Mesenchymal stem cell (in vitro differentiated cells and primary cell): ENCODE measurements around the gene LCLAT1.

Experiments
- DNase-seq: peaks from one replicate; pipeline ENCODE4 v3.0.0-alpha.2; 2013
- H2AFZ ChIP-seq: one replicate; pipeline ENCODE4 v1.6.1; 2013; ENCODE audit warnings: low read depth, mild to moderate bottlenecking, control low read depth, inconsistent platforms, low read length, moderate library complexity
- H2AK5ac ChIP-seq: 2 replicates; pipeline ENCODE4 v1.6.1; 2013; ENCODE audit warnings: low read length, moderate library complexity, mild to moderate bottlenecking, inconsistent platforms; ENCODE audit not compliant: severe bottlenecking
- H2BK120ac ChIP-seq: one replicate; pipeline ENCODE4 v1.6.1; 2013; ENCODE audit warnings: low read depth, mild to moderate bottlenecking, inconsistent platforms, low read length, moderate library complexity
- H2BK12ac ChIP-seq, 2 experiments: one replicate each; pipeline ENCODE4 v1.6.1; 2013; ENCODE audit warnings: inconsistent platforms in 2 of 2, low read length in 2 of 2, mild to moderate bottlenecking in 2 of 2, moderate library complexity in 2 of 2, control low read depth in 1 of 2
- H2BK15ac ChIP-seq: one replicate; pipeline ENCODE4 v1.6.1; 2013; ENCODE audit warnings: mild to moderate bottlenecking, low read depth, inconsistent platforms; ENCODE audit not compliant: poor library complexity, severe bottlenecking
- H2BK5ac ChIP-seq: 2 replicates; pipeline ENCODE4 v1.6.1; 2013; ENCODE audit warnings: low read depth, mild to moderate bottlenecking, low read length, control low read depth, inconsistent platforms; ENCODE audit not compliant: poor library complexity, severe bottlenecking
- H3K14ac ChIP-seq, 2 experiments: one replicate each; pipeline ENCODE4 v1.6.1; 2013; ENCODE audit warnings: inconsistent platforms in 2 of 2, low read length in 2 of 2, control low read depth in 1 of 2, mild to moderate bottlenecking in 1 of 2, moderate library complexity in 1 of 2
- H3K18ac ChIP-seq, 2 experiments: one replicate each; pipeline ENCODE4 v1.6.1; 2013; ENCODE audit warnings: inconsistent platforms in 2 of 2, low read length in 2 of 2, control low read depth in 1 of 2, low read depth in 1 of 2, mild to moderate bottlenecking in 1 of 2
- H3K23ac ChIP-seq, 2 experiments: one replicate each; pipeline ENCODE4 v1.6.1; 2013; ENCODE audit warnings: inconsistent platforms in 2 of 2, low read length in 2 of 2, mild to moderate bottlenecking in 2 of 2, moderate library complexity in 2 of 2, control low read depth in 1 of 2
- H3K27ac ChIP-seq: 2 replicates; pipeline ENCODE4 v1.5.1; 2013; ENCODE audit warnings: mild to moderate bottlenecking, moderate library complexity, low read length, control low read depth, inconsistent platforms; ENCODE audit not compliant: poor library complexity, severe bottlenecking
- H3K27me3 ChIP-seq, 2 experiments: 2 replicates each; pipeline versions ENCODE4 v1.6.1 to v1.7.0; 2013; ENCODE audit warnings: low read length in 2 of 2, mild to moderate bottlenecking in 2 of 2, moderate library complexity in 2 of 2, control low read depth in 1 of 2, inconsistent platforms in 1 of 2; ENCODE audit not compliant: control insufficient read depth in 1 of 2, insufficient read depth in 1 of 2
- H3K36me3 ChIP-seq, 2 experiments: 2 replicates each; pipeline versions ENCODE4 v1.6.1 to v1.7.0; 2013; ENCODE audit warnings: low read length in 2 of 2, control low read depth in 1 of 2, inconsistent platforms in 1 of 2, low read depth in 1 of 2, mild to moderate bottlenecking in 1 of 2; ENCODE audit not compliant: insufficient read depth in 2 of 2, control insufficient read depth in 1 of 2
- H3K4ac ChIP-seq, 2 experiments: one replicate each; pipeline ENCODE4 v1.6.1; 2013; ENCODE audit warnings: inconsistent platforms in 2 of 2, low read length in 2 of 2, mild to moderate bottlenecking in 2 of 2, moderate library complexity in 2 of 2, control low read depth in 1 of 2, low read depth in 1 of 2
- H3K4me1 ChIP-seq: 2 replicates; pipeline ENCODE4 v1.6.1; 2013; ENCODE audit warnings: low read depth, low read length, control low read depth; ENCODE audit not compliant: control insufficient read depth, insufficient read depth
- H3K4me2 ChIP-seq: 2 replicates; pipeline ENCODE4 v1.6.1; 2013; ENCODE audit warnings: low read length, mild to moderate bottlenecking, inconsistent platforms; ENCODE audit not compliant: poor library complexity, severe bottlenecking
- H3K4me3 ChIP-seq, 2 experiments: 2 replicates each; pipeline versions ENCODE4 v1.5.1 to v1.7.0; 2013; ENCODE audit warnings: low read length in 2 of 2, mild to moderate bottlenecking in 2 of 2, control low read depth in 1 of 2, low read depth in 1 of 2; ENCODE audit not compliant: insufficient read depth in 1 of 2
- H3K79me1 ChIP-seq: replicated peaks from 2 replicates; pipeline ENCODE4 v1.6.1; 2013; ENCODE audit warnings: mild to moderate bottlenecking, control low read depth, low read length, inconsistent platforms; ENCODE audit not compliant: poor library complexity, severe bottlenecking
- H3K9ac ChIP-seq: 2 replicates; pipeline ENCODE4 v1.7.0; 2013; ENCODE audit warnings: mild to moderate bottlenecking, low read length, moderate library complexity
- H3K9me3 ChIP-seq: 2 replicates; pipeline ENCODE4 v1.7.0; 2013; ENCODE audit warnings: mild to moderate bottlenecking, low read length; ENCODE audit not compliant: control insufficient read depth
- H4K8ac ChIP-seq: one replicate; pipeline ENCODE4 v1.6.1; 2013; ENCODE audit warnings: inconsistent platforms, mild to moderate bottlenecking, low read length, moderate library complexity
- H4K91ac ChIP-seq: one replicate; pipeline ENCODE4 v1.6.1; 2013; ENCODE audit warnings: mild to moderate bottlenecking, low read length, inconsistent platforms
- WGBS: methylation state at CpG from one replicate; pipeline ENCODE4 v1.1.7; 2013; ENCODE audit warnings: mixed read lengths; 5-methylcytosine and 5-hydroxymethylcytosine counted together

Gene LCLAT1

DNA sequence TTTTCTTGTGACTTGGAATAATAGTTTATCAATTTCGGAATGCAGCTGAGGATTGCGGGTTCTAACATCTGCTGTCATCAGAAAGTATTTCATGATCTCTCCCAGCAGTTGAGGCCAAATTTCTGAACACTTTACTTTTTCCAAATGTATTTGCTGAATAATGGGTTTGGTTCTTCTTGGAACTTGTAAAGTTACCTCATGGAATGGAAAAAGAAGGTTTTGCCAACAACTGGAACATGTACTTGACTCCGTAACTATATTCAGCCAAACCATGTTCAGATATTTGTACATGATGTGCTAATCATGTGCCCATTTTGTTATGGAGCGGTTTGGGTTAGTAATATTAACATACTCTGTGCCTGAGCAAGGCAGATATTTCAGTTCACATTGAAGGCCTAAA lies 119.6 kb downstream of the LCLAT1 start:
- Histone ChIP-seq H3K27ac (no peak overlapping the region), H2BK12ac (no peak overlapping the region), H2BK120ac (no peak overlapping the region), H3K23ac (no peak overlapping the region), H2BK5ac (no peak overlapping the region), H4K91ac (no peak overlapping the region), H3K4me3 (peak overlapping the region in 1 of 2 experiments; percentile 59), H3K36me3 (peaks cover 0 to 2% of the 10 kb centered on the region in 2 experiments), H3K79me1 (peaks cover 2% of the 10 kb centered on the region), H3K18ac (no peak overlapping the region), H2AK5ac (no peak overlapping the region), H2BK15ac (no peak overlapping the region), H3K4me1 (no peaks in the 10 kb centered on the region), H3K4ac (no peak overlapping the region), H3K14ac (no peak overlapping the region), H3K27me3 (no peaks in the 10 kb centered on the region), H4K8ac (no peak overlapping the region), H2AFZ (no peak overlapping the region), H3K4me2 (no peak overlapping the region), H3K9me3 (no peaks in the 10 kb centered on the region), H3K9ac (peak overlapping the region; percentile 79)
- 100% methylated on average over 4 of the region's 4 CpGs for WGBS
- no peak for DNase-seq

DNA sequence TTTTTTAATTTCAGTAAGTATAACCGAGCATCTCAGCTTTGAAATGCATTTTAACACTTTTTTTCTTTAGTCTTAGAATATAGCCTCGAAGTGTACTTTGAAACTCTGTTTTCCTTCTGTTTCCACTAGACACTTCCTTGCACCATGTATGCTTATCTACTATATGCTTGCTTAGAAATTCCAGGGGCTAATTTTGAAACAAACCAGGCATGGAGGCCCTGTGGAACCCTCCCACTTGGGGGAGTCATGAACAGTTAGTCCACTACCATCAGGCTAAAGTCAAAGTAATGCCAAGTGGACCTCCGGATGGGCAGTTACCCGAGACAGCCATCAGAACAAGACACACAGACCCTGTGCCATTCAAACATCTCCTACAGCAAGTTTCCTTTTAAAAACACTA lies 120.3 kb downstream of the LCLAT1 start:
- Histone ChIP-seq H3K4me2 (no peak overlapping the region), H3K4me3 (no peak overlapping the region), H3K27me3 (no peaks in the 10 kb centered on the region), H3K18ac (no peak overlapping the region), H3K4me1 (no peaks in the 10 kb centered on the region), H2AFZ (no peak overlapping the region), H2BK15ac (no peak overlapping the region), H2BK5ac (no peak overlapping the region), H2AK5ac (no peak overlapping the region), H2BK12ac (no peak overlapping the region), H3K79me1 (peaks cover 2% of the 10 kb centered on the region), H3K14ac (no peak overlapping the region), H4K91ac (no peak overlapping the region), H3K9me3 (no peaks in the 10 kb centered on the region), H3K27ac (no peak overlapping the region), H2BK120ac (no peak overlapping the region), H3K36me3 (peaks cover 0 to 2% of the 10 kb centered on the region in 2 experiments), H3K4ac (no peak overlapping the region), H4K8ac (no peak overlapping the region), H3K23ac (no peak overlapping the region), H3K9ac (peak overlapping the region; percentile 79)
- no peak for DNase-seq
- 98% methylated on average over 4 of the region's 4 CpGs for WGBS

DNA sequence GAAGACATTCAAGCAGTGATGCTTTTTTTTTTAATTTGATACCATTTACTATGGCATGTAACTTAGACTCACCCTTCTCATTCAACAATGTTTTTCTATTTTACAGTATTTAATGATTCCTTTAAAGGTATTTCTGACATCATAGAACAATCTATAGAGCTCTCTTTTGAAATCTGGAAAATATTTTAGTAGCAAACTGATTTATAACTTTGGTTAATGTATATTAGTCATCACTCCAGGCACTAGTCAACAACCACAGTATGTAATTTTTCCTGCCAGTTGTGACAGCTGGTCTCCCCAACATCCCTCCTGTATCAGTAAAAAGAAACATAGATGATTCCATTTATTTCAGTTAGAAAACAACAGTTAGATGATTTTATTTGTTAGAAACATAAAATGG lies 122.9 kb downstream of the LCLAT1 start:
- H3K4me3 ChIP-seq, result no peak overlapping the region
- H3K9me3 ChIP-seq, result no peaks in the 10 kb centered on the region
- H3K4me2 ChIP-seq, result no peak overlapping the region
- no peak overlapping the region for H3K23ac ChIP-seq
- peaks cover 0 to 2% of the 10 kb centered on the region in 2 experiments for H3K36me3 ChIP-seq
- H2BK120ac ChIP-seq, result no peak overlapping the region
- peaks cover 3% of the 10 kb centered on the region for H3K79me1 ChIP-seq
- H2BK12ac ChIP-seq, result no peak overlapping the region
- H3K27me3 ChIP-seq, result no peaks in the 10 kb centered on the region
- no peak overlapping the region for H3K18ac ChIP-seq
- H3K14ac ChIP-seq, result no peak overlapping the region
- no peak overlapping the region for H2BK5ac ChIP-seq
- H3K27ac ChIP-seq, result no peak overlapping the region
- no peak overlapping the region for H4K91ac ChIP-seq
- H2BK15ac ChIP-seq, result no peak overlapping the region
- H4K8ac ChIP-seq, result no peak overlapping the region
- H2AK5ac ChIP-seq, result no peak overlapping the region
- H3K4me1 ChIP-seq, result no peaks in the 10 kb centered on the region
- no peak overlapping the region for H2AFZ ChIP-seq
- peak; percentile 22 for DNase-seq
- H3K4ac ChIP-seq, result no peak overlapping the region
- no peak overlapping the region for H3K9ac ChIP-seq

DNA sequence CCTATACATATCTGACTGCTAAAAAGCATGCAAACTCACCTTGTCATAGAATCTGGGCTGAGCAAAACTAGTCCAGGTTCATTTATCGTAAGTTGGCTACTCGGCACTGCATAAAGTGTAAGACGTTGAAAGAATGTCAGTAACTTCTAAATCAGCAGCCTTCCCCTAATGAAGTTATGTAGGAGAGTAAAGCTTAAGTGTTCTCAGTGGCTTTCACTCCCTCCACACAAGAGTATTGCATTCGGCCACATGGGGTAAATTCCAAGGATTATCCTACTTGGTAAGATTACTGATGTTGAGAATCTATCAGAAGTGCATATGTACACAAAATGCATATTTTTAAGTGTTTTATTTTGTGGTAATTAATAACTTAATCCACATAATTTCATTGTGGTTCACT lies 130.1 kb downstream of the LCLAT1 start:
- 89% methylated on average over 3 of the region's 4 CpGs for WGBS

More for the DNA sequence above, 130.1 kb downstream of the LCLAT1 start:
- Histone ChIP-seq H3K79me1 (peaks cover 1% of the 10 kb centered on the region), H3K18ac (no peak overlapping the region), H2AK5ac (no peak overlapping the region), H3K9me3 (no peaks in the 10 kb centered on the region), H3K4me3 (no peak overlapping the region), H2BK120ac (no peak overlapping the region), H2BK5ac (no peak overlapping the region), H3K4ac (no peak overlapping the region), H4K91ac (no peak overlapping the region), H3K27me3 (no peaks in the 10 kb centered on the region), H3K9ac (no peak overlapping the region), H3K27ac (no peak overlapping the region), H3K23ac (no peak overlapping the region), H4K8ac (no peak overlapping the region), H2BK15ac (no peak overlapping the region), H3K4me2 (no peak overlapping the region), H3K4me1 (no peaks in the 10 kb centered on the region), H2BK12ac (no peak overlapping the region), H3K14ac (no peak overlapping the region), H3K36me3 (no peaks in the 10 kb centered on the region), H2AFZ (no peak overlapping the region)
- no peak for DNase-seq
